Astrocyte (in vitro differentiated cells and primary cell): ENCODE results near the gene SMC1B. TPM values are rescaled to one million over a fixed set of nuclear protein-coding genes. Genes with fewer than 3 reads are reported as not detected.
"Not testable (repeated sequence)": the region's sequence is repeated elsewhere in the genome, so short reads cannot be mapped to it uniquely, and the experiment has no call there.

Experiments
- DNase-seq: peaks from one replicate; pipeline ENCODE4 v3.0.0-alpha.2; 2010; ENCODE audit warnings: low read depth
- FAIRE-seq: peaks from 2 replicates; lab custom pipeline; 2011; peaks lifted over from hg19 to GRCh38; lab: Jason Lieb, UNC
- H2AFZ ChIP-seq: 2 replicates; pipeline ENCODE4 v1.6.0; 2012; ENCODE audit warnings: low read depth, low read length, inconsistent platforms
- H3K27ac ChIP-seq: 2 replicates; pipeline ENCODE4 v1.5.1; 2011; ENCODE audit warnings: low read depth, low read length, inconsistent platforms
- H3K27me3 ChIP-seq: 2 replicates; pipeline ENCODE4 v1.6.0; 2011; ENCODE audit warnings: low read length, inconsistent platforms; ENCODE audit not compliant: insufficient read depth
- H3K36me3 ChIP-seq: 2 replicates; pipeline ENCODE4 v1.5.1; 2011; ENCODE audit warnings: low read length, inconsistent platforms; ENCODE audit not compliant: insufficient read depth
- H3K4me1 ChIP-seq: 2 replicates; pipeline ENCODE4 v1.5.1; 2011; ENCODE audit warnings: low read length, inconsistent platforms; ENCODE audit not compliant: insufficient read depth
- H3K4me2 ChIP-seq: 2 replicates; pipeline ENCODE4 v1.6.0; 2012; ENCODE audit warnings: low read length, inconsistent platforms
- H3K4me3 ChIP-seq: 2 replicates; pipeline ENCODE4 v1.5.1; 2011; ENCODE audit warnings: low read depth, mild to moderate bottlenecking, low read length, inconsistent platforms; ENCODE audit not compliant: insufficient read depth
- H3K79me2 ChIP-seq: 2 replicates; pipeline ENCODE4 v1.6.0; 2012; ENCODE audit warnings: mild to moderate bottlenecking, low read length, inconsistent platforms; ENCODE audit not compliant: insufficient read depth
- H3K9ac ChIP-seq: 2 replicates; pipeline ENCODE4 v1.6.0; 2012; ENCODE audit warnings: mild to moderate bottlenecking, low read length, inconsistent platforms
- H3K9me3 ChIP-seq: 2 replicates; pipeline ENCODE4 v1.5.1; 2012; ENCODE audit warnings: low read depth, mild to moderate bottlenecking, low read length, inconsistent platforms; ENCODE audit not compliant: insufficient read depth
- H4K20me1 ChIP-seq: 2 replicates; pipeline ENCODE4 v1.6.0; 2012; ENCODE audit warnings: low read length, inconsistent platforms; ENCODE audit not compliant: insufficient read depth
- H3K27ac Mint-ChIP-seq: one replicate; pipeline ENCODE4 v1.8.0; 2021; ENCODE audit warnings: mild to moderate bottlenecking, mixed read lengths; ENCODE audit not compliant: unreplicated experiment
- H3K27me3 Mint-ChIP-seq: one replicate; pipeline ENCODE4 v1.8.0; 2021; ENCODE audit warnings: low read depth, mixed read lengths; ENCODE audit not compliant: unreplicated experiment
- H3K36me3 Mint-ChIP-seq: one replicate; pipeline ENCODE4 v1.8.0; 2021; ENCODE audit warnings: low read depth, mixed read lengths; ENCODE audit not compliant: unreplicated experiment
- H3K4me1 Mint-ChIP-seq: one replicate; pipeline ENCODE4 v1.8.0; 2021; ENCODE audit warnings: low read depth, mixed read lengths; ENCODE audit not compliant: unreplicated experiment
- H3K4me3 Mint-ChIP-seq: one replicate; pipeline ENCODE4 v1.8.0; 2021; ENCODE audit warnings: mild to moderate bottlenecking, moderate library complexity, mixed read lengths; ENCODE audit not compliant: unreplicated experiment
- H3K9me3 Mint-ChIP-seq: one replicate; pipeline ENCODE4 v1.8.0; 2021; ENCODE audit warnings: mild to moderate bottlenecking, mixed read lengths; ENCODE audit not compliant: unreplicated experiment
- EZH2 ChIP-seq: IDR thresholded peaks from 2 replicates; pipeline ENCODE4 v1.6.1; 2012; ENCODE audit warnings: mild to moderate bottlenecking, low read length, inconsistent platforms; ENCODE audit not compliant: insufficient read depth
- total RNA-seq: library from RNA; stranded (reverse); gene quantifications from 2 replicates; pipeline ENCODE4 v1.2.1, GENCODE V29; 2021
- TF ChIP-seq, protein P1 (sequence below): IDR thresholded peaks from 2 replicates; pipeline ENCODE4 v1.5.1; 2011; ENCODE audit warnings: low read depth, mild to moderate bottlenecking, inconsistent platforms, low read length, moderate library complexity; ENCODE audit not compliant: insufficient read depth

Gene SMC1B
- total RNA-seq, 1 donor from 2014 or later = not detected

GRCh38 chr22:45448431-45448830, 35.0 kb upstream of the SMC1B start:
- Histone ChIP-seq H3K79me2 (no peaks in the 10 kb centered on the region), H3K9ac (no peak overlapping the region), H4K20me1 (no peaks in the 10 kb centered on the region), H3K27me3 (no peaks in the 10 kb centered on the region), H3K27ac (no peak overlapping the region), H3K4me3 (no peak overlapping the region), H3K36me3 (no peaks in the 10 kb centered on the region), H3K9me3 (no peaks in the 10 kb centered on the region), H2AFZ (no peak overlapping the region), H3K4me2 (no peak overlapping the region), H3K4me1 (peaks cover 7% of the 10 kb centered on the region)
- H3K27me3 Mint-ChIP-seq = peaks cover 34% of the 10 kb centered on the region
- no peak for TF ChIP-seq EZH2
- TF ChIP-seq, protein P1, sequence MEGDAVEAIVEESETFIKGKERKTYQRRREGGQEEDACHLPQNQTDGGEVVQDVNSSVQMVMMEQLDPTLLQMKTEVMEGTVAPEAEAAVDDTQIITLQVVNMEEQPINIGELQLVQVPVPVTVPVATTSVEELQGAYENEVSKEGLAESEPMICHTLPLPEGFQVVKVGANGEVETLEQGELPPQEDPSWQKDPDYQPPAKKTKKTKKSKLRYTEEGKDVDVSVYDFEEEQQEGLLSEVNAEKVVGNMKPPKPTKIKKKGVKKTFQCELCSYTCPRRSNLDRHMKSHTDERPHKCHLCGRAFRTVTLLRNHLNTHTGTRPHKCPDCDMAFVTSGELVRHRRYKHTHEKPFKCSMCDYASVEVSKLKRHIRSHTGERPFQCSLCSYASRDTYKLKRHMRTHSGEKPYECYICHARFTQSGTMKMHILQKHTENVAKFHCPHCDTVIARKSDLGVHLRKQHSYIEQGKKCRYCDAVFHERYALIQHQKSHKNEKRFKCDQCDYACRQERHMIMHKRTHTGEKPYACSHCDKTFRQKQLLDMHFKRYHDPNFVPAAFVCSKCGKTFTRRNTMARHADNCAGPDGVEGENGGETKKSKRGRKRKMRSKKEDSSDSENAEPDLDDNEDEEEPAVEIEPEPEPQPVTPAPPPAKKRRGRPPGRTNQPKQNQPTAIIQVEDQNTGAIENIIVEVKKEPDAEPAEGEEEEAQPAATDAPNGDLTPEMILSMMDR = no peak
- H3K27ac Mint-ChIP-seq = no peak overlapping the region
- DNase-seq = no peak
- H3K36me3 Mint-ChIP-seq = no peaks in the 10 kb centered on the region
- H3K4me1 Mint-ChIP-seq = peaks cover 10% of the 10 kb centered on the region
- H3K4me3 Mint-ChIP-seq = no peak overlapping the region
- H3K9me3 Mint-ChIP-seq = no peaks in the 10 kb centered on the region
- FAIRE-seq = no peak

GRCh38 chr22:45447596-45447995, 34.2 kb upstream of the SMC1B start:
- FAIRE-seq, H3K4me3 ChIP-seq, H3K27ac Mint-ChIP-seq, H3K27me3 ChIP-seq, H3K79me2 ChIP-seq, H2AFZ ChIP-seq, H3K9ac ChIP-seq, H3K27ac ChIP-seq, DNase-seq, H3K4me1 ChIP-seq, H3K36me3 Mint-ChIP-seq, H3K4me2 ChIP-seq, H3K9me3 Mint-ChIP-seq, H3K4me3 Mint-ChIP-seq, H3K36me3 ChIP-seq, H4K20me1 ChIP-seq, H3K9me3 ChIP-seq: not testable (repeated sequence)
- Mint-ChIP-seq H3K27me3 (peaks cover 25% of the 10 kb centered on the region), H3K4me1 (peaks cover 10% of the 10 kb centered on the region)

- Mint-ChIP-seq H3K4me1 (peaks cover 13% of the 10 kb centered on the region), H3K36me3 (no peaks in the 10 kb centered on the region), H3K9me3 (no peaks in the 10 kb centered on the region), H3K27ac (no peak overlapping the region), H3K4me3 (no peak overlapping the region), H3K27me3 (peaks cover 14% of the 10 kb centered on the region)
- DNase-seq (peak; percentile 61), FAIRE-seq (no peak)
- Histone ChIP-seq H3K9ac (no peak overlapping the region), H3K9me3 (no peaks in the 10 kb centered on the region), H3K4me3 (no peak overlapping the region), H2AFZ (no peak overlapping the region), H3K79me2 (no peaks in the 10 kb centered on the region), H4K20me1 (no peaks in the 10 kb centered on the region), H3K4me1 (peaks cover 7% of the 10 kb centered on the region), H3K36me3 (no peaks in the 10 kb centered on the region), H3K27me3 (no peaks in the 10 kb centered on the region), H3K27ac (no peak overlapping the region), H3K4me2 (no peak overlapping the region)
- no peak for TF ChIP-seq EZH2
- TF ChIP-seq, protein P1 = no peak
Observed at GRCh38 chr22:45446216-45446615, 32.8 kb upstream of the SMC1B start.
